ENCODE results near the gene AGMO. TPM values are rescaled to one million over a fixed set of nuclear protein-coding genes. Genes with fewer than 3 reads are reported as not detected.
A peak's percentile ranks its signal among the peaks of the same experiment; 100 is the strongest.

Gene AGMO
- total RNA-seq, 1 experiment from 2014 or later = not detected

- DNase-seq (ENCODE audit: low read depth) = no peak
Measured at GRCh38 chr7:15399441-15399840, 162.4 kb downstream of the AGMO start.

- DNase-seq (ENCODE audit: low read depth) = no peak
Measured at GRCh38 chr7:15397922-15398760, 163.7 kb downstream of the AGMO start.

DNA sequence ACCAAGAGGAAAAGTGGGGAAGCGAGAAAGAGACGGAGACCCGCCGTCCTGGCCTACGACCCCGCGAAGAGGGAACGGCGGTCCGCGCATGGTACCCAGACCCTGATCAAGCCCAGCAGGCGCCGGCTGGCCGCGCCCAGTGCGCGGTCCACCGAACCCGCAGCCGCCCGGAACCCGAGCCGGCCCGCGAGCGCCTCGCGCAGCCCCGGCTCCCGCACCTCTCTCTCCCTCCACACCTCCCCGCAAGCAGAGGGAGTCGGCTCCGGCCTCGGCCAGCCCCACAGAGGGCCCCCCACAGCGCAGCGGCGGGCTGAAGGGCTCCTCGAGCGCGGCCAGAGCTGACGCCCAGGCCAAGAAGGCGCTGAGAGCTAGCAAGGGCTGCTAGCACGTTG lies 164.7 kb downstream of the AGMO start:
- no peak for DNase-seq (ENCODE audit: low read depth)

GRCh38 chr7:15396210-15397158 lies 165.3 kb downstream of the AGMO start:
- DNase-seq (ENCODE audit: low read depth) = no peak

DNA sequence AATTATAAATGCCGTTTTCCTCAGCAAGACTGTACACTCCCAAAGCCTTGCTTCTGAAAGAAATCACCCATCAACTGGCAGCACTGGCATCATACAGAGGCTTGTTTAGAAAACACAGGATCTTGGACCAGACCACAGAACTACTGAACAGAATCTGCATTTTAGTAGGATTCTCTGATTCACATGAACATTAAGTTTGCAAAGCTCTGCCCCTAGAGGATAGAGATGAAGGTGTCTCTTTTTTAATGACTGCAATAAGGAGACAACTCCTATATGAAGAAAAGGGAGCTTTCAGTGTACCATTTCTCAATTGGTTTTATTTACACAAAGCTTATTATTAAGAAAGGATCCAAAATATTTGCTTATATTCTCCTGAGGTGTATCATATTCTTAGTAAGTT lies 172.7 kb downstream of the AGMO start:
- DNase-seq (ENCODE audit: low read depth) = no peak

- DNase-seq (ENCODE audit: low read depth) = no peak
Measured at GRCh38 chr7:15378494-15379145, 183.2 kb downstream of the AGMO start.

- no peak for DNase-seq (ENCODE audit: low read depth)
Measured at GRCh38 chr7:15376600-15376999, 185.2 kb downstream of the AGMO start.

GRCh38 chr7:15370441-15370840 lies 191.4 kb downstream of the AGMO start:
- no peak for DNase-seq (ENCODE audit: low read depth)

DNA sequence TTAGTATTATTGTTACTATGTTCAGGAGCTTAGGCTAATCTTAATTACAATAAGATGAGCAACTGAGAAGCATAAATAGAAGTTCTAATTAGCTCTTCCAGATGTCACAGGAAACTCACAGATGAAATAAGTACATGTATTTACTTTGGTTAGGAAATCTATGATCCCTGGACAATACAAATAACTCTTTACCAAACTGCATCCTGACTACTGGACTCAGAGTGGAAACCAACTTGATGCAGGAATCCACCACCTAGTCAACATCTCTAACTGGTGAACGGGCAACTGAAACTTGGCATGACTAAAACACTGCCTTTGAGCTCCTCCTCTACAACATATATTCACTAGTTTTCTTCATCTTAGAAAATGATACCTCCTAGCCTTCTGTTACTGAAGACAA lies 193.2 kb downstream of the AGMO start:
- DNase-seq (ENCODE audit: low read depth) = no peak

GRCh38 chr7:15367897-15368296 lies 193.9 kb downstream of the AGMO start:
- DNase-seq (ENCODE audit: low read depth) = no peak

- no peak for DNase-seq (ENCODE audit: low read depth)
Measured at GRCh38 chr7:15358112-15358511, 203.7 kb downstream of the AGMO start.

DNA sequence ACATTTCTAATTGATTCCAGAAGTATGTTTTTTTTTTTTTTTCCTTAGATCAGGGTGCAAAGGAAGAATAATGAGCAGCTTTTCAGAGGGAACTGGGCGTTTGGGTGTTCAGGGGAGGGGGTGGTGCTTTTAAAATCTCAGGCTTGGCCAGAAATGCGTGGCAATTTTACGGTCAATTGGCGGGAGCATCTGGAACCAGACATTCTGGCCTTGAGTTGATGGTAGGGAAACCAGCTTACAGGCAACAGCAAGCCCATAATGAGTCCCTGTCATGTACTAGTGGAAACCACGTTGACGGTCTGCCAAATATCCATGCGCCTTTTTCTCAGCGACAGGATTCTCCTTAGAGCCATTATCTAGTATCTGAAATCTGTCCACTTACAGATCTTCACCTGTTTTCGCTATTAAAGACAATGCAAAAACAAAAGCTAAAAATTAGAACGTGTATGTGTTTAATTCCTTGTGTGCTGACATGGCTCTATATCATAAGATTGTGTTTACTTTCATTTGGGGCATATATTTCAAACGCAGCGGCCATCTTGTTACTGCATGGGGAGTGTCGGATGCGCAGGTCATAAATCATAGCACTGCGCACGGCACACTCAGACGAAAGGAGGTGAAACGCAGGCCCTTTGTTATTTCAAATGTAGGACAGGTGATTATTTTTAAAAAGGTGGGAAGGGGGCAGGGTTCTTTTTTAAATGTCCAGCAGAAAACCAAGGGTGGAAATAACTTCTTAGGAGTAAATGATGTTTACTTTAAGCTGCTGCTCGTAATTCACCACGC lies 209.2 kb downstream of the AGMO start:
- no peak for DNase-seq (ENCODE audit: low read depth)

DNA sequence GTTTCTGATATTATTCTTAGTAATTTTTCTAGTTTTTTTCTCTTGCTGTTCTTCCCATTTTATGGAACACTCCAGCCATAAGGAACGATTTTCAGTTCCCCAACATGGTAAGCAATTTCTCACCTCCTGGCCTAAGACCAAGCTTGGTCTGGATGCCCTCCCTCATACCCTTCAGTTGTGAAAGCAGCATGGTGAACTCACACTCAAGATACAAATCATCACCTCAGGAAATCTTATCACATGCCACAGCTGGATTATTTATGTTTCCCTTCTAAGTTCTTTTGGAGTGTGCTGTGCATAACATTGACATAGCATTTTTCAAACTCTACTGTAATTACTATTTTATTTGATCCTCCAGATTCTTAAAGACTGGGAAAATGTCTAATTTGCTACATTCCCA lies 216.6 kb downstream of the AGMO start:
- no peak for DNase-seq (ENCODE audit: low read depth)

GRCh38 chr7:15341817-15342216 lies 220.0 kb downstream of the AGMO start:
- DNase-seq (ENCODE audit: low read depth) = peak; percentile 3

DNA sequence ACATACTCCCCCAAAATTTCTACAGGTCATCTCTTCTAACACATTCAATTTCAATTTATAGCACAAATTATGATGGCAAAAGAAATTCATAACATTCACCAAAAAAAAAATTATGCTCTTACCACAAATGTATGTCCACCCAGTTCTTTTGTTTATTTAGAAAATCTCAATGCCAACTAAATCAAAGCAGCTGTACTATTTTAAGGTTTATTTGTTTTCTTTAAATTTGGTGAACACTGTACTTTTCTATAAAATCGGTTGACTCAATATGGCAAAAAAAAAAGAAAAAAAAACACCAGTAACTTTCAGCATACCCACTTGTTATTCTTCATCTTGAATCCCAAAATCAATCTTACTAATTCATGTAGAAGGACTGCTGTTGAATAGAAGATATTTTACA lies 225.7 kb downstream of the AGMO start:
- DNase-seq (ENCODE audit: low read depth) = no peak

GRCh38 chr7:15335390-15335789 lies 226.4 kb downstream of the AGMO start:
- no peak for DNase-seq (ENCODE audit: low read depth)

DNA sequence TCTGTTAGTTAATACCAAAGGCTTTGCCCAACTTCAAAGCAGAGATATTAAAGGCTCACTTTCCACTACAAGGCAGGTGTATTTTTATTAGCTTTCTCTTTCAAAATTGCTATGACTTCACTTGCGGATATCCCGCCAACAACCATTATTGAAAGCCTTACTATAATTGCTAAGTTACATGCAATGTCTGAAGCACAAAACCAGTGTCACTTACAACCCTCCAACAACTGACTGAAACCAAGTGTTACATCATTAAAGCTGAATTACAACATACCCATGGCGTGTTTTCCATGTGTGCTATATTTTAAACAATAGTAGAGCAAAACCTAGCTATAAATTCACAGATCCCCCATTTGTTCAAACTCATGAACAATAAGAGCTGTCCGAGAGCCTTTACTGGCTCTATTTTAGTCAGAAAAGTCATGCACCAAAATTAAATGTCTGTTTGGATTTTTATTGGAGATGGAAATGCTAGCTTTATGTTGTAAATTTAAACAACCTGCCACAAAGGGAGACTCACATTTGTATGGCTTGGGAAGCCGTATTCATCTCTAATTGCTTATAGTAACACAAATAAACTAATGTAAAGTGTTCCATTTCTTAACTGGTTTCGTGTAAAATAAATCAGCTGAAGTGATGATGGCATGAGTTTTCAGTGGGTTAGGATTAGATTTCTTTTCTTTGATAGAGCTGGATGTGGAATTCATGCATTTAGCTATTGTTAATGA lies 227.1 kb downstream of the AGMO start:
- DNase-seq (ENCODE audit: low read depth) = no peak

DNA sequence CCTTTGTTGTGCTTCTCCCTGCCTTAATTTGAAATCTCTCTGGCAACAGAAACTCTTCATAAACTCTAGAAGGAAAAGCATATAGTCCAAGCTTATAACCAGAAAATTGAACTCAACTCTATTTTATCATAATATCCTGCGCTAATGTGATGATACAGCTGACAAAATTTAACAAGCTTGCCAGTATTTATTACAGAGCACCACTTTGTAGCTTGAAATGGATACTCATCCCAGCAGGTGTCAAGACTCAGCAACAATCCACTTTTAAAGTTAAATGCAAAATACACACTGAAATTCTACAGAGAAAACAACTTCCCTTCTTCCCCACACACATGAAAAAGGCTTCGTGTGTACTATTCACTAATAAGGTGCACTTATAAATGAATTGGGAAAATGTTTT lies 228.9 kb downstream of the AGMO start:
- no peak for DNase-seq (ENCODE audit: low read depth)

DNA sequence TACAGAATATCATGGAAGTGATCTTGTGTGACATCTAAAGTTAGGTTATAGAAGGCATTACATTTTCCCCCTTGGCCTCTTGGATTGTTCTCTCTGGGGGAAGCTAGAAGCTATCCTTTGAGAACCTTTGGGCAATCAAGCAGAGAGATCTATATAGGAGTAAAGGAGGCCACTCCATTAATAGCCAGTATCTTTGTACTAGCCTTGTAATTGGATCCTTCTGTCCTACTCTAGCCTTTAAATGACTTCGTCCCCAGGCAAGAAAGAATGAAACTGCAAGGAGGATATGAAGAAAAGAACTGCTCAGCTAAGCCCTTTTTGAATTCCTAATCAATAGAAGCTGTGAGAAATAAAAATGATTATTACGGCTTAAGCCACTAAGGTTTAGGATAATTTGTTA lies 230.9 kb downstream of the AGMO start:
- DNase-seq (ENCODE audit: low read depth) = no peak

- DNase-seq (ENCODE audit: low read depth) = no peak
Measured at GRCh38 chr7:15327001-15327400, 234.8 kb downstream of the AGMO start.
